NCI-H1417 treated with DMSO at 0.1 percent for 48 hours (cell line): Measurements from ENCODE around the gene CEP192.
"Not testable (repeated sequence)": the region's sequence is repeated elsewhere in the genome, so short reads cannot be mapped to it uniquely, and the experiment has no call there.

ENCODE experiments used
- DNase-seq: peaks from one replicate; lab custom pipeline; 2025; lab: John Stamatoyannopoulos, UW

The CEP192 gene

GRCh38 chr18:12990967-12991820, at the start of gene CEP192:
TSS of gene CEP192 (plus strand) at chr18:12991362. CDS start at chr18:12999425, 8,063 bp downstream.
- DNase-seq, result peak; percentile 99

- no peak for DNase-seq
These were observed 47.9 kb upstream of the CEP192 start for GRCh38 chr18:12943215-12943614.

GRCh38 chr18:12944709-12945108, 46.5 kb upstream of the CEP192 start:
- DNase-seq, result no peak

GRCh38 chr18:12946549-12947284, 44.4 kb upstream of the CEP192 start:
- no peak for DNase-seq

GRCh38 chr18:12947285-12948049, 43.7 kb upstream of the CEP192 start, which contains the start of gene SEH1L:
TSS of gene SEH1L (plus strand) at chr18:12948011. CDS start at chr18:12948122, 111 bp downstream.
- peak; percentile 87 for DNase-seq

GRCh38 chr18:12948050-12948804, 42.9 kb upstream of the CEP192 start:
- DNase-seq, result peak; percentile 83

GRCh38 chr18:12958478-12958877, 32.7 kb upstream of the CEP192 start:
- DNase-seq, result no peak

GRCh38 chr18:12960395-12960794, 30.8 kb upstream of the CEP192 start:
- DNase-seq, result no peak

GRCh38 chr18:12960853-12961397, 30.2 kb upstream of the CEP192 start:
- no peak for DNase-seq

GRCh38 chr18:12963069-12963468, 28.1 kb upstream of the CEP192 start:
- DNase-seq, result no peak

- DNase-seq, result no peak
These were observed 23.0 kb upstream of the CEP192 start for GRCh38 chr18:12968115-12968514.

- DNase-seq, result no peak
These were observed 22.5 kb upstream of the CEP192 start for GRCh38 chr18:12968619-12969018.

GRCh38 chr18:12973562-12974213, 17.5 kb upstream of the CEP192 start:
- DNase-seq, result no peak

- DNase-seq, result no peak
These were observed 15.7 kb upstream of the CEP192 start for GRCh38 chr18:12975488-12975887.

- DNase-seq, result no peak
These were observed 14.9 kb upstream of the CEP192 start for GRCh38 chr18:12976305-12976704.

- not testable (repeated sequence) for DNase-seq
These were observed 11.1 kb upstream of the CEP192 start for GRCh38 chr18:12980065-12980464.

GRCh38 chr18:12989397-12990122, 1.6 kb upstream of the CEP192 start:
- DNase-seq, result no peak

GRCh38 chr18:12990123-12990475, 1.1 kb upstream of the CEP192 start:
- no peak for DNase-seq

GRCh38 chr18:12990641-12990966, 558 bp upstream of the CEP192 start:
- DNase-seq, result no peak

GRCh38 chr18:12991821-12992179, 638 bp downstream of the CEP192 start:
- no peak for DNase-seq
